Measurements from ENCODE around the gene CCR2.

CCR2 gene

GRCh38 chr3:46361408-46362283 lies 7.7 kb downstream of the CCR2 start:
- no peak overlapping the region for H3K27ac ChIP-seq
- TF ChIP-seq CTCF (IDR thresholded peaks at IDR 0.05) (no peak), ZFX (IDR thresholded peaks at IDR 0.05; ENCODE audit: borderline replicate concordance) (no peak)

- TF ChIP-seq ZFX (IDR thresholded peaks at IDR 0.05; ENCODE audit: borderline replicate concordance) = no peak
- no peak for TF ChIP-seq CTCF (IDR thresholded peaks at IDR 0.05)
- H3K27ac ChIP-seq = no peak overlapping the region
These were observed 11.1 kb downstream of the CCR2 start for GRCh38 chr3:46365041-46365440.

DNA sequence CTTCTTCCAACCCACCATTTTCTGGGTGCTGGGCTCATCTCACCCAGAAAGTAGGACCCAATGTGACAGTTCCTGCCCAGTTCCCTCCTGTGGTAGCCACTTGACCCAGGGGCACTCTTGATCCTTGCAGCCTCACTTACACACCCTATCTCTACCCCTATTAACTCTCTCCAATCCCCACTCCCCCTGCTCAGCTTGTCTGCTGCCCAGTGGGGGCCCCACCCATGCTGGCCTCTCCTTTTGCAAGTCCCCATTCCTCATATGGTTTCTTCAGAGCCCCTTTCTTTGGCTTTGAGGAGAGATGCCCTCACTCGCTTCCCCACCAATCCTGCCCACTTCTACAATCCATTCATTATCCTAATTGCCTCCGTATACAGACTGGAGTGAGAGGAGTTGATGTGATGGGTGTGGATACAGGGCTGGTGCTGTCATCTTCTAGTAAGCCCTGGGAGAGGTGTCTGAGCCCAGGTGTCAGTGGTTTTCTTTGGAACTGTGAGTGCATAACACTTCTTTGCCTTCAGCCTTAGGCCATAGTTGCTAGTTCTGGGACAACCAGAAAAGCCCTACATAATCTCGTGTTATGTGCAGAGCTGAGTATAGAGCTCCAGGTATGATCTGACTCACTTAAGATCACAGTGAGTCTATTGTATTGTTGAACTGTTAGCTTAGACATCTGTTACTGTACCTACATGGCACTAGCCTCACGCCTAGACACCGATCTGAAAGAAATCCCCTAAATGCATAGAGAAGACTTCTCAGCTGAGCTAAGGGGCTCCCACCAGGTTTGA lies 12.0 kb downstream of the CCR2 start:
- TF ChIP-seq ZFX (IDR thresholded peaks at IDR 0.05; ENCODE audit: borderline replicate concordance) (no peak), CTCF (IDR thresholded peaks at IDR 0.05) (no peak)
- H3K27ac ChIP-seq = no peak overlapping the region

DNA sequence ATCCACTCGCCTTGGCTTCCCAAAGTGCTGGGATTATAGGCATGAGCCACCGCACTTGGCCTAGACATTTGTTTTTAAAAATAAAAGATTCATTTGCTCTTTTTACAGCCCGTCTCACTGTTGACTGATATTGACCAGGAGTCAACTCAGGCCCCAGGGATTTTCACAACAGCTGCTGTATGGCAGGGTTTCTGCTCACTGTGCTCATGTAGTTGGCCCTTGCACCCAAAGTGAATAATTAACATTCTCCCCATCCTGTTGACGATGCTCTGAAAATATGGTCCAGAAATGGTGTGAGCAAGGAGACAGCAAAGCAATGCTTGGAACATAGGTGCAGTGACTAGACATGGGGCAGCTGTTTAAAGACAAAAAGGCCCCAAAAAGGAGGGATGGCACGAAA lies 13.9 kb downstream of the CCR2 start:
- TF ChIP-seq CTCF (IDR thresholded peaks at IDR 0.05) (no peak), ZFX (IDR thresholded peaks at IDR 0.05; ENCODE audit: borderline replicate concordance) (no peak)

GRCh38 chr3:46368569-46368968 lies 14.7 kb downstream of the CCR2 start:
- no peak overlapping the region for H3K27ac ChIP-seq
- TF ChIP-seq CTCF (IDR thresholded peaks at IDR 0.05) = no peak
- no peak for TF ChIP-seq ZFX (IDR thresholded peaks at IDR 0.05; ENCODE audit: borderline replicate concordance)

More for the DNA sequence above, 13.9 kb downstream of the CCR2 start:
- no peak overlapping the region for H3K27ac ChIP-seq

GRCh38 chr3:46369151-46369550 lies 15.2 kb downstream of the CCR2 start:
- no peak overlapping the region for H3K27ac ChIP-seq
- TF ChIP-seq ZFX (IDR thresholded peaks at IDR 0.05; ENCODE audit: borderline replicate concordance) (no peak), CTCF (IDR thresholded peaks at IDR 0.05) (no peak)
